HEK293 (cell line): ENCODE measurements around the gene FRS2.

ENCODE experiments used
- CTCF ChIA-PET: fragments of 350-600 bp; formaldehyde crosslinking; extraction: SDS; loops from one replicate; lab custom pipeline; 2021; ENCODE audit warnings: antibody characterized with exemption; lab: Yijun Ruan, JAX
- POLR2A ChIA-PET: fragments of 300-600 bp; formaldehyde crosslinking; extraction: SDS; loops from one replicate; lab custom pipeline; 2020; ENCODE audit warnings: antibody characterized with exemption, inconsistent platforms; lab: Yijun Ruan, JAX
- H3K27ac ChIP-seq: fragments of 200-500 bp; sonication (Bioruptor generic); 2 replicates; pipeline ENCODE4 v1.5.1; 2014; ENCODE audit warnings: low read depth, low read length, control low read depth, inconsistent platforms; ENCODE audit errors: extremely low read depth
- H3K36me3 ChIP-seq, 2 experiments: fragments of 200-500 bp in 1 of 2; sonication (Bioruptor generic) in 1 of 2; 1 replicate in 1 of 2; 2 replicates in 1 of 2; pipeline ENCODE4 v1.5.1; 2014 to 2017; ENCODE audit warnings: inconsistent platforms in 2 of 2, low read length in 2 of 2; ENCODE audit not compliant: control insufficient read depth in 2 of 2, insufficient read depth in 1 of 2
- H3K4me1 ChIP-seq: fragments of 200-500 bp; sonication (Bioruptor generic); 2 replicates; pipeline ENCODE4 v1.5.1; 2014; ENCODE audit warnings: mild to moderate bottlenecking, low read length, inconsistent platforms; ENCODE audit not compliant: control insufficient read depth, insufficient read depth
- H3K4me3 ChIP-seq: 2 replicates; pipeline ENCODE4 v1.5.1; 2011; ENCODE audit warnings: low read depth, mild to moderate bottlenecking, control low read depth, low read length, moderate library complexity
- H3K9me3 ChIP-seq: fragments of 200-500 bp; sonication (Bioruptor generic); 2 replicates; pipeline ENCODE4 v1.5.1; 2014; ENCODE audit warnings: low read depth, low read length, inconsistent platforms; ENCODE audit not compliant: control insufficient read depth, insufficient read depth
- BCL6B ChIP-seq: fragments of 450-650 bp; formaldehyde crosslinking; IDR thresholded peaks from 2 replicates; pipeline ENCODE4 v1.5.1; 2017; ENCODE audit warnings: missing biosample characterization, missing genetic modification characterization
- MYNN ChIP-seq: fragments of 450-650 bp; formaldehyde crosslinking; IDR thresholded peaks from 2 replicates; pipeline ENCODE4 v1.5.1; 2016; ENCODE audit warnings: missing biosample characterization, missing genetic modification characterization, borderline replicate concordance
- SALL2 ChIP-seq: fragments of 450-650 bp; formaldehyde crosslinking; IDR thresholded peaks from 2 replicates; pipeline ENCODE4 v1.5.0; 2017; ENCODE audit warnings: missing biosample characterization, mild to moderate bottlenecking, missing genetic modification characterization, borderline replicate concordance
- ZIC2 ChIP-seq: fragments of 450-650 bp; formaldehyde crosslinking; IDR thresholded peaks from 2 replicates; pipeline ENCODE4 v1.5.1; 2016; ENCODE audit warnings: missing biosample characterization, missing genetic modification characterization
- ZNF112 ChIP-seq: fragments of 450-650 bp; formaldehyde crosslinking; IDR thresholded peaks from 2 replicates; pipeline ENCODE4 v1.5.0; 2017; ENCODE audit warnings: missing biosample characterization, missing genetic modification characterization
- ZNF114 ChIP-seq: fragments of 450-650 bp; formaldehyde crosslinking; IDR thresholded peaks from 2 replicates; pipeline ENCODE4 v1.5.0; 2017; ENCODE audit warnings: missing biosample characterization, missing genetic modification characterization
- ZNF133 ChIP-seq: fragments of 450-650 bp; formaldehyde crosslinking; IDR thresholded peaks from 2 replicates; pipeline ENCODE4 v1.5.1; 2016; ENCODE audit warnings: missing biosample characterization, missing genetic modification characterization
- ZNF202 ChIP-seq: fragments of 450-650 bp; formaldehyde crosslinking; IDR thresholded peaks from 2 replicates; pipeline ENCODE4 v1.5.1; 2016; ENCODE audit warnings: missing biosample characterization, missing genetic modification characterization, borderline replicate concordance
- ZNF248 ChIP-seq: fragments of 450-650 bp; formaldehyde crosslinking; IDR thresholded peaks from 2 replicates; pipeline ENCODE4 v1.5.1; 2017; ENCODE audit warnings: missing biosample characterization, missing genetic modification characterization
- ZNF266 ChIP-seq: fragments of 450-650 bp; formaldehyde crosslinking; IDR thresholded peaks from 2 replicates; pipeline ENCODE4 v1.5.1; 2016; ENCODE audit warnings: missing biosample characterization, missing genetic modification characterization, low read depth
- ZNF391 ChIP-seq: fragments of 450-650 bp; formaldehyde crosslinking; IDR thresholded peaks from 2 replicates; pipeline ENCODE4 v1.5.1; 2016; ENCODE audit warnings: low read depth, missing biosample characterization, missing genetic modification characterization, borderline replicate concordance
- ZNF423 ChIP-seq: fragments of 450-650 bp; formaldehyde crosslinking; IDR thresholded peaks from 2 replicates; pipeline ENCODE4 v1.5.1; 2016; ENCODE audit warnings: missing biosample characterization, missing genetic modification characterization
- ZNF549 ChIP-seq: fragments of 450-650 bp; IDR thresholded peaks from 2 replicates; pipeline ENCODE4 v1.5.1; 2018; ENCODE audit warnings: missing biosample characterization, missing genetic modification characterization, mild to moderate bottlenecking, inconsistent platforms, moderate library complexity
- ZNF654 ChIP-seq: fragments of 450-650 bp; formaldehyde crosslinking; IDR thresholded peaks from 2 replicates; pipeline ENCODE4 v1.5.1; 2016; ENCODE audit warnings: low read depth, missing biosample characterization, missing genetic modification characterization
- ZNF660 ChIP-seq: fragments of 450-650 bp; IDR thresholded peaks from 2 replicates; pipeline ENCODE4 v1.5.1; 2018; ENCODE audit warnings: missing biosample characterization, mild to moderate bottlenecking, missing genetic modification characterization
- ZNF747 ChIP-seq: fragments of 450-650 bp; formaldehyde crosslinking; IDR thresholded peaks from 2 replicates; pipeline ENCODE4 v1.5.1; 2016; ENCODE audit warnings: missing biosample characterization, missing genetic modification characterization

Gene FRS2

GRCh38 chr12:69569236-69569635, 99.0 kb downstream of the FRS2 start:
- Histone ChIP-seq H3K4me1 (no peaks in the 10 kb centered on the region), H3K36me3 (peaks cover 22 to 44% of the 10 kb centered on the region in 2 experiments), H3K4me3 (no peak overlapping the region), H3K27ac (no peak overlapping the region), H3K9me3 (no peaks in the 10 kb centered on the region)
- no peak for TF ChIP-seq SALL2 (tag by site-specific recombination)
- CTCF ChIA-PET = interaction anchor here (0.5 to 4.8 kb wide), 11 partner anchors 11 to 353 kb away, joined by 3 to 63 read pairs (median 4); partner anchors contain the start of gene FRS2
- POLR2A ChIA-PET = interaction anchor here (0.8 kb wide), 1 partner anchor 97 kb away, joined by 6 read pairs; no protein-coding TSS in a partner anchor

GRCh38 chr12:69570000-69570516, 99.9 kb downstream of the FRS2 start:
- H3K27ac ChIP-seq = no peak overlapping the region
- ChIA-PET POLR2A (interaction anchor here (0.6 to 1.8 kb wide), 3 partner anchors 98 to 213 kb away, joined by 3 to 6 read pairs (median 6); partner anchors contain the start of gene FRS2), CTCF (interaction anchor here (0.6 to 4.8 kb wide), 24 partner anchors 8 to 414 kb away, joined by 3 to 63 read pairs (median 5); partner anchors contain the start of gene FRS2)
- TF ChIP-seq ZNF248 = no peak
- TF ChIP-seq ZNF747 (tag by site-specific recombination) = no peak
- no peak for TF ChIP-seq ZIC2 (tag by site-specific recombination)
- TF ChIP-seq ZNF549 (tag by site-specific recombination) = no peak
- no peak for TF ChIP-seq ZNF133
- TF ChIP-seq BCL6B = no peak
- no peak for TF ChIP-seq ZNF114 (tag by site-specific recombination)
- TF ChIP-seq MYNN (tag by site-specific recombination) = no peak
- TF ChIP-seq ZNF202 (tag by site-specific recombination) = no peak
- TF ChIP-seq ZNF391 = no peak
- no peak for TF ChIP-seq ZNF423 (tag by site-specific recombination)
- TF ChIP-seq ZNF660 (tag by site-specific recombination) = no peak
- TF ChIP-seq ZNF112 (tag by site-specific recombination) = no peak
- no peaks in the 10 kb centered on the region for H3K9me3 ChIP-seq
- H3K4me3 ChIP-seq = no peak overlapping the region
- no peaks in the 10 kb centered on the region for H3K4me1 ChIP-seq
- peaks cover 24 to 46% of the 10 kb centered on the region in 2 experiments for H3K36me3 ChIP-seq

- peaks cover 25 to 50% of the 10 kb centered on the region in 2 experiments for H3K36me3 ChIP-seq
- H3K27ac ChIP-seq = no peak overlapping the region
- CTCF ChIA-PET = interaction anchor here (0.5 to 4.8 kb wide), 39 partner anchors 8 to 281 kb away, joined by 3 to 63 read pairs (median 4); partner anchors contain the start of gene FRS2
- no peaks in the 10 kb centered on the region for H3K4me1 ChIP-seq
- TF ChIP-seq ZNF266 = no peak
- peak; percentile 54 for TF ChIP-seq ZNF654 (tag by site-specific recombination)
- 0 out of 2 replicates have a peak, but pooled peaks have one; percentile 64 for TF ChIP-seq ZNF660 (tag by site-specific recombination)
- POLR2A ChIA-PET = interaction anchor here (0.6 to 1.8 kb wide), 2 partner anchors 100 to 214 kb away, joined by 3 to 6 read pairs; partner anchors contain the start of gene FRS2
- no peaks in the 10 kb centered on the region for H3K9me3 ChIP-seq
- H3K4me3 ChIP-seq = no peak overlapping the region
These were observed 100.6 kb downstream of the FRS2 start for GRCh38 chr12:69570545-69571399.
